ENCODE measurements around the gene POU6F1. TPM values are rescaled to one million over a fixed set of nuclear protein-coding genes. Genes with fewer than 3 reads are reported as not detected.

The POU6F1 gene
- polyA plus RNA-seq, 3 donors, result 0.65 to 5.2 TPM; not detected in 1

- peaks cover 0 to 1% (median 1%) of the 10 kb centered on the region in 3 donors for H3K27me3 Mint-ChIP-seq (ENCODE audit: low read depth in 3 of 3)
- H3K4me1 ChIP-seq (ENCODE audit: control insufficient read depth in 1 of 2, insufficient read depth in 2 of 2, low read length in 2 of 2), result peaks cover 14 to 16% of the 10 kb centered on the region in 2 donors
- peak overlapping the region; percentile 36 for H3K9ac ChIP-seq (ENCODE audit: insufficient read depth, low read length, poor library complexity, severe bottlenecking)
- H3K4me2 ChIP-seq (replicated peaks; ENCODE audit: extremely low read depth, low read length, poor library complexity, severe bottlenecking), result no peak overlapping the region
- TF ChIP-seq CTCF (IDR thresholded peaks at IDR 0.05), result no peak
- H3K36me3 ChIP-seq (replicated peaks in 1 of 2; ENCODE audit: control insufficient read depth in 1 of 2, insufficient read depth in 2 of 2, low read length in 2 of 2), result no peaks in the 10 kb centered on the region
- H3K27ac Mint-ChIP-seq, result peak overlapping the region in 1 of 7 donors; percentile 74
- H3K9me3 Mint-ChIP-seq, result no peaks in the 10 kb centered on the region
- WGBS (ENCODE audit: insufficient coverage), result 87% methylated on average over 9 of the region's 10 CpGs
- no peaks in the 10 kb centered on the region for H3K27me3 ChIP-seq (ENCODE audit: control insufficient read depth in 2 of 2, insufficient read depth in 2 of 2, low read length in 2 of 2)
- no peak overlapping the region for H2AFZ ChIP-seq (ENCODE audit: insufficient read depth, low read depth, low read length, poor library complexity, severe bottlenecking)
- no peaks in the 10 kb centered on the region for H3K79me2 ChIP-seq (ENCODE audit: insufficient read depth, low read length)
- no peak overlapping the region for H3K4me3 ChIP-seq (replicated peaks in 1 of 3; ENCODE audit: low read depth in 2 of 3, low read length in 3 of 3)
- H3K4me1 Mint-ChIP-seq, result peaks cover 17% of the 10 kb centered on the region
- H3K9me3 ChIP-seq (replicated peaks in 1 of 2; ENCODE audit: control insufficient read depth in 1 of 2, insufficient read depth in 1 of 2, low read length in 2 of 2), result no peaks in the 10 kb centered on the region
- peaks cover 0 to 4% of the 10 kb centered on the region in 2 donors for H3K36me3 Mint-ChIP-seq
- no peak overlapping the region for H3K27ac ChIP-seq (ENCODE audit: low read depth in 1 of 2, low read length in 2 of 2)
- DNase-seq, result peak; percentile 12 to 54 (median 16)
- H3K4me3 Mint-ChIP-seq, result no peak overlapping the region
- intact Hi-C loops (cut with micrococcal nuclease), result no loop called here
- no peaks in the 10 kb centered on the region for H4K20me1 ChIP-seq (ENCODE audit: insufficient read depth, low read length)
Observed at GRCh38 chr12:51199366-51199945, 18.4 kb downstream of the POU6F1 start.

- 94% methylated on average over 13 of the region's 16 CpGs for WGBS (ENCODE audit: insufficient coverage)
- intact Hi-C loops (cut with micrococcal nuclease), result no loop called here
- no peaks in the 10 kb centered on the region for H3K79me2 ChIP-seq (ENCODE audit: insufficient read depth, low read length)
- no peak overlapping the region for H3K27ac ChIP-seq (ENCODE audit: low read depth in 1 of 2, low read length in 2 of 2)
- no peak overlapping the region for H3K4me3 ChIP-seq (replicated peaks in 1 of 3; ENCODE audit: low read depth in 2 of 3, low read length in 3 of 3)
- H4K20me1 ChIP-seq (ENCODE audit: insufficient read depth, low read length), result no peaks in the 10 kb centered on the region
- H3K36me3 ChIP-seq (replicated peaks in 1 of 2; ENCODE audit: control insufficient read depth in 1 of 2, insufficient read depth in 2 of 2, low read length in 2 of 2), result no peaks in the 10 kb centered on the region
- H3K4me1 Mint-ChIP-seq, result peaks cover 17% of the 10 kb centered on the region
- H3K27me3 Mint-ChIP-seq (ENCODE audit: low read depth in 3 of 3), result peaks cover 0 to 1% (median 1%) of the 10 kb centered on the region in 3 donors
- peak overlapping the region; percentile 36 for H3K9ac ChIP-seq (ENCODE audit: insufficient read depth, low read length, poor library complexity, severe bottlenecking)
- H3K27ac Mint-ChIP-seq, result peak overlapping the region in 1 of 7 donors; percentile 68
- no peaks in the 10 kb centered on the region for H3K9me3 Mint-ChIP-seq
- H3K4me2 ChIP-seq (replicated peaks; ENCODE audit: extremely low read depth, low read length, poor library complexity, severe bottlenecking), result no peak overlapping the region
- DNase-seq, result no peak
- no peak overlapping the region for H3K4me3 Mint-ChIP-seq
- peaks cover 14 to 16% of the 10 kb centered on the region in 2 donors for H3K4me1 ChIP-seq (ENCODE audit: control insufficient read depth in 1 of 2, insufficient read depth in 2 of 2, low read length in 2 of 2)
- no peaks in the 10 kb centered on the region for H3K9me3 ChIP-seq (replicated peaks in 1 of 2; ENCODE audit: control insufficient read depth in 1 of 2, insufficient read depth in 1 of 2, low read length in 2 of 2)
- no peaks in the 10 kb centered on the region for H3K27me3 ChIP-seq (ENCODE audit: control insufficient read depth in 2 of 2, insufficient read depth in 2 of 2, low read length in 2 of 2)
- H3K36me3 Mint-ChIP-seq, result peaks cover 0 to 4% of the 10 kb centered on the region in 2 donors
- no peak for TF ChIP-seq CTCF (IDR thresholded peaks at IDR 0.05)
- H2AFZ ChIP-seq (ENCODE audit: insufficient read depth, low read depth, low read length, poor library complexity, severe bottlenecking), result no peak overlapping the region
Observed at GRCh38 chr12:51198568-51199365, 19.1 kb downstream of the POU6F1 start.

Data from CD14-positive monocyte (primary cell).